ENCODE results near the gene GTF2IRD1.
"Not testable (repeated sequence)": the region's sequence is repeated elsewhere in the genome, so short reads cannot be mapped to it uniquely, and the experiment has no call there.

Gene GTF2IRD1

DNA sequence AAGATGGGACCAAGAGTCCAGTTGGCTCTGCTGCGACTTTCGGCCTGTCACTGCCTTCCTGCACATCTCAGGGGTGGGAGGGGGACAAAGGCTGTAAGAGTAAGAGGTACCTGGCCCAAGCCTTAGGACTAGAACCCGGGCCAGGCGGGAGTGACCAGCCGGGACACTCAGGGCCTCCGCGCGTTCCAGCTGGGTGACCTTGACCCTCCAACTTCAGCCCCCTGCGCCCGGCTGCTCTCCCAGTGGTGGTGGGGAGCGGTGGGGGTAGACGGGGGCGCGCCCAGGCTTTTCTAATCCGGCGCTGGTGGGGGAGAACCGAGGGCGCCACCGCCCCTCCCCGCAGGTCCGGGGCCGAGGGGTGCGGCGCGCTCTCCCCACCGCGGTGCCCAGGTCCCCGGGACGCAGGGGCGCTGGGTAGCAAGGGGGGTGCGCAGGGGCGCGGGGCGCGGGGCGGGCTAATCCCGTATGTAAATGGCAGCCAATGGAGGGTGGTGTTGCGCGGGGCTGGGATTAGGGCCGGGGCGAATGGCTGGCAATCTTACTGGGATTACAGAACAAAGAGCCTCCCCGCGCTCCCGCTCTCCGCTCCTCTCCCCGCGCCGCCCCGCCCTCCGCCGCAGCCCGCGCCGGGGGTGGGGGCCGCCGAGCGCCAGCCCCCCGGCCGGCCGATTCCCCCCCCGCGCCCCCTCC is at the start of gene GTF2IRD1:
TSS of gene GTF2IRD1 (plus strand) at position 585 of the 690 bp plus-strand sequence. CDS start 54,175 bp downstream, outside the sequence.
- DNase-seq: peak; percentile 53

- DNase-seq: no peak
Measured at GRCh38 chr7:74404388-74404700, 49.4 kb upstream of the GTF2IRD1 start.

DNA sequence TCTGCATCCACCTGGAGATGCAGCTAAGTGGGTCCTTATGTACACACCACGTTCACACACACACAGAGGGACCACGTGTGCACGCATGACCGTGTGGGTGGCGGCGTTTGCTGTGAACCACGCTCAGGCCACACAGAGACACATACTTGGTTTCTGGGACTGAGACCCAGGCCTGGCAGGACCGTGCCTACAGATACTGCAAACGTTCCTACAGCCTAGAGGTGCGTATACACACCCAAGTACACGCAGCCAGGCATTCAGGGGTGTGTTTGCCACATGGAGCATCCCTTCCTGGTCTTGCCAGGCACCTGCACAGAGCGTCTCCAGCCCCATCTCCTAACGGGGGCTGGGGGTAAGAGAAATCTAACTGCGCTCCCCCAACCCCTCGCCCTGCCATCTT is 49.0 kb upstream of the GTF2IRD1 start:
- no peak for DNase-seq

GRCh38 chr7:74405191-74405898 is 48.4 kb upstream of the GTF2IRD1 start:
- DNase-seq: no peak

GRCh38 chr7:74405899-74406512 is 47.7 kb upstream of the GTF2IRD1 start:
- no peak for DNase-seq

DNA sequence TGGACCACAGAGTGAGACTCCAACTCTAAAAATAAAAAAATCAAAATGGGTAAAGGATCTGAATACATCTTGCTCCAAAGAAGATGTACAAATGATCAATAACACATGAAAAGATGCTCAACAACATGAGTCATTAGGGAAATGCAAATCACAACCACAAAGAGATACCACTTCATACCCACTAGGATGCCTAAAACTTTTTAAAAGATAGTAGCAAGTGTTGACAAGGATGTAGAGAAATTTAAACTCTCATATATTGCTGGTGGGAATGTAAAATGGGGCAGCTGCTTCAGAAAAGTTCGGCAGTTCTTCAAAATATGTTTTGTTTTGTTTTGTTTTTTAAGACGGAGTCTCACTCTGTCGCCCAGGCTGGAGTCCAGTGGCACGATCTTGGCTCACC is 45.7 kb upstream of the GTF2IRD1 start:
- DNase-seq: no peak

DNA sequence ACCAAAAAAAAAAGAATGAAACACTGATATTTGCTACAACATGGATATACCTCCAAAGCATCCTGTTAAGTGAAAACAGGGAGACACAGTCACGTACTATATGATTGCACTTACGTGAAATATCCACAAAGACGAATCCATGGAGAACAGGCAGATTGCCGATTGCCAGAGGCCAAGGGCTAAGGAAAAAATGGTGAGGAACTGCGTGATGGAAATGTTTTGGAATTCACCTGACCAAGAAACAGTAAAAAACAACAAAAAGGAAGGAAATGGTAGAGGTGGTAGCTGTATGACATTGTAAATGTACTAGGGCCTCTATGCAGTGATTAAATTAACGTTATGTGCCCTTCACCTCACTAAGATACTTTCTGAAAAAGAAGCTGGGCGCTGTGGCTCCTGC is 44.1 kb upstream of the GTF2IRD1 start:
- DNase-seq: no peak

DNA sequence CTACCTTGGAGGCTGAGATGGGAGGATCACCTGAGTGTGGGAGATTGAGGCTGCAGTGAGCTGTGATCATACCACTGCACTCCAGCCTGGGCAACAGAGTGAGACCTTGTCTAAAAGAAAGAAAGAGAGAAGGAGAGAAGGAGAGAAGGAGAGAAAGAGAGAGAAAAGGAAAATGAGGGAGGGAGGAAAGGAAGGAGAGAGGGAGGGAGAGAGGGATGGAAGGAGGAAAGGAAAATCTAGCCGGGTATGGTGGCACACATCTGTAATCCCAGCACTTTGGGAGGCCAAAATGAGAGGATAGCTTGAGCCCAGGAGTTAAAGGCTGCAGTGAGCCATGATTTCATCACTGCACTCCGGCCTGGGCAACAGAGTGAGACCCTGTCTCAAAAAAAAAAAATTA is 42.9 kb upstream of the GTF2IRD1 start:
- no peak for DNase-seq

DNA sequence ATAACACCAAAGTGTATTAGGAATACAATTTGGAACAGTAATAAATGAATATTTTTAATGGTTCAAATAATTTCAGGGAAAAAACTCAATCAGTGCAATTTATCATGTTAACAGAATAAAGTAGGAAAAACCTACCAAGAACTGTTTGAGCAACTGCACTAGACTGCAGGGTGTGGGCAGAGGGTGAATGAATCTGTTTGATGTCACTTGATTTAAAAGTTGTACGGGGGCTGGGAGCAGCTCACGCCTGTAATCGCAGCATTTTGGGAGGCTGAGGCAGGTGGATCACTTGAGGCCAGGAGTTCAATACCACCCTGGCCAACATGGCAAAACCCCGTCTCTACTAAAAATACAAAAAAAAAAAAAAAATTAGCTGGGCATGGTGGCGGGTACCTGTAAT is 42.1 kb upstream of the GTF2IRD1 start:
- not testable (repeated sequence) for DNase-seq

GRCh38 chr7:74412056-74412455 is 41.6 kb upstream of the GTF2IRD1 start:
- DNase-seq: no peak

DNA sequence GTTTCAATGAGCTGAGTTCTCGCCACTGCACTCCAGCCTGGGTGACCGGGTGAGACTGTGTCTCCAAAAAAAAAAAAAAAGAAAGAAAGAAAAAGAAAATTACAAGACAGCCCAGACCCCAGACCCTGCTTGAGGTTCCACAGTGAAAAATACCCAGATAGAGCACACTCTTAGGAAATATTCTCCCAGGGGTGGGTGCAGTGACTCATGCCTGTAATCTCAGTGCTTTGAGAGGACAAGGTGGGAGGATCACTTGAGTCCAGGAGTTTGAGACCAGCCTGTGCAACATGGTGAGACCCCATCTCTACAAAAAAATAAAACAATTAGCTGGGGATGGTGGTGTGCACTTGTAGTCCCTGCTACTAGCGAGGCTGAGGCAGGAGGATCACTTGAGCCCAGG is 41.1 kb upstream of the GTF2IRD1 start:
- DNase-seq: no peak

- not testable (repeated sequence) for DNase-seq
Measured at GRCh38 chr7:74414595-74415333, 38.9 kb upstream of the GTF2IRD1 start.

- peak; percentile 53 for DNase-seq
Measured at GRCh38 chr7:74417419-74417971, 36.2 kb upstream of the GTF2IRD1 start.

GRCh38 chr7:74418076-74418475 is 35.6 kb upstream of the GTF2IRD1 start:
- no peak for DNase-seq

DNA sequence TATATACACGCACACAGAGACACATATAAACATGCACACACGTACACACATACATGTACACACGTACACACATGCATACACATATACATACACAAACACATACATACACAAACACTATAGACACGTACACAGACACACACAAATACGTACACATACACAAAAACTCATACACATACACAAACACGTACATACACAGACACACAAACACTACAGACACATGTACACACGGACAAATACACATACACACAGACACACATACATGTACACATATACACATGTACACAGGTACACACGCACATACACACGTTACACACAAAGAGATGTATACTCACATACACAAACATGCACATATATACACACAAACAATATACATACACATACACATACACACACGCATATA is 35.2 kb upstream of the GTF2IRD1 start:
- no peak for DNase-seq

GRCh38 chr7:74419232-74419631 is 34.5 kb upstream of the GTF2IRD1 start:
- not testable (repeated sequence) for DNase-seq

DNA sequence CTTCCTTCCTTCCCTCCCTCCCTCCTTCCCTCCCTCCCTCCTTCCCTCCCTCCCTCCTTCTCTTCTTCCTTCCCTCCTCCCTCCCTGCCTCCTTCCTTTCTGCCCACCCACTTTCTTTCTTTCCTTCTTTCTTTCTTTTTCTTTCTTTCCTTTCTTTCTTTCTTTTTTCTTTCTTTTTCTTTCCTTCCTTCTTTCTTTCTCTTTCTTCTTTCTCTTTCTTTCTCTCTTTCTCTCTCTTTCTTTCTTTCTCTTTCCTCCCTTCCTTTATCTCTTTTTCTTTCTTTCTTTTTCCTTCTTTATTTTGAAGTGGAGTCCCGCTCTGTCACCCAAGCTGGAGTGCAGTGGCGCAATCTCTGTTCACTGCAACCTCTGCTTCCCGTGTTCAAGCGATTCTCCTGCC is 33.7 kb upstream of the GTF2IRD1 start:
- no peak for DNase-seq

DNA sequence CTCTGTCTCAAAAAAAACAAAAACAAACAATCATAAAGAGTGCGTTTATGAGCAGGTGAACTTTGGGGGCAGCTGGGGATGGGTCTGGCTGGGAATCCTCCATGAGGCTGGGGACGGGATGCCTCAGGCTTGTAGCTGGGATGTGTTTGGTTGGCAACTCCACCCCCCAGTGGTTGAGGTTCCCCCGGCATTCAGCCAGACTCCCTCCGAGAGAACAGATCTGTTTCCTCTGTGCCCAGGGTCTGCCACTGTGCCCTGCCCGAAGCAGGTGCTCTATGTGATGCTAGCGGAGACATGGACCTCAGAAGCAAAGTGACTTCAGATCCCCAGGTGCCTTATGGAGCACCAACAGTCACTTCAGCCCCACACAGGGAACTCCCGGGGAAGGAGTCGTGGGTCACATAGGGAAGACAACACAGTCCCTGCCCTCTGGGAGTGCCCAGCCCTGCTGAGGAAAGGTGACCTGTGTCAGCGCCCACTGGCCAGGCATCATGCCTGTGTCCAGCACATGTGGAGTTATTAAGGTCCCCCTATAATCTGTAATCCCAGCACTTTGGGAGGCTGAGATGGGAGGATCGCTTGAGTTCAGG is 29.3 kb upstream of the GTF2IRD1 start:
- DNase-seq: no peak

DNA sequence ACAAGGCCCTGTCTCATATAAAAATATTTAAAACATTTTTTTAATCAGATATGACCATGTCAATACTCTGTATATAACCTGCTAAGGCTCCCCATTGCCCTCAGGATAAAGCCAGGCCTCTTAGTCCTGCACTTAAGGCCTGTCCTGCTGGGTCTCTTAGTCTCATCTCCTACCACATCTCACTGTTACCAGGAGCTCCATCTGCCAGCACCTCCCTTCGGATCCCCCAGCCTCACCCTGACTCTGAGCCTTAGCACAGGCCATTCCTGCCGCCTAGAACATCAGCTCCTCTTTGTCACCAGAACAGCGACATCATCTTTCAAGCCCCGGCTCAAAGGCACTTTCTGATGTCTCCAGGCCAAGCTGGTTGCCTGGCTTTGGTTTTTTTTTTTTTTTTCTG is 25.7 kb upstream of the GTF2IRD1 start:
- no peak for DNase-seq

GRCh38 chr7:74429153-74429747 is 24.5 kb upstream of the GTF2IRD1 start:
- no peak for DNase-seq

DNA sequence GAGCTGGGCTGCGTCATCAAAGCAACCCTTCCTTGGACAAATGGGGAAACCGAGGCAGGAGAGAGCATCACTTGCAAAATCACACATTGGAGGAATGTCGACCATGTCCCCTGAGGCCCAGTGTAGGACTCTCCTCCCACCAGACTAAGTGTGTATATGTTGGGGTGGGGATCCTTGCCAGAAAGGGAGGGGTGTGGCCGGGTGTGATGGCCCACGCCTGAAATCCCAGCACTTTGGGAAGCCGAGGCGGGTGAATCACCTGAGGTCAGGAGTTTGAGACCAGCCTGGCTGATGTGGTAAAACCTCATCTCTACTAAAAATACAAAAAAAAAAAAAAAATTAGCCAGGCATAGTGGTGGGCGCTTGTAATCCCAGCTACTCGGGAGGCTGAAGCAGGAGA is 23.3 kb upstream of the GTF2IRD1 start:
- DNase-seq: not testable (repeated sequence)

- no peak for DNase-seq
Measured at GRCh38 chr7:74430961-74431466, 22.7 kb upstream of the GTF2IRD1 start.

Measured in stimulated activated CD4-positive, alpha-beta T cell treated with anti-CD3 and anti-CD28 coated beads, Interleukin-4, amount 100 ng/mL, for 24 hours (primary cell).